B cell (primary cell): ENCODE measurements around the gene RASSF4. TPM values are rescaled to one million over a fixed set of nuclear protein-coding genes. Genes with fewer than 3 reads are reported as not detected.

Experiments used
- ATAC-seq: fragments of 200-7000 bp; cut with Tn5 transposase; one replicate; pipeline ENCODE4 v1.10.0; 2021; ENCODE audit warnings: low read depth, mild to moderate bottlenecking, moderate number of reproducible peaks, moderate library complexity
- CTCF ChIA-PET: fragments of 350-600 bp; sonication (Branson Sonifier 250); formaldehyde crosslinking; loops from one replicate; lab custom pipeline; 2021; ENCODE audit warnings: antibody characterized with exemption, inconsistent platforms; lab: Charles Lee
- POLR2A ChIA-PET: fragments of 350-600 bp; sonication (Branson Sonifier 250); formaldehyde crosslinking; loops from one replicate; lab custom pipeline; 2021; ENCODE audit warnings: antibody characterized with exemption; lab: Charles Lee
- DNase-seq: peaks from one replicate; pipeline ENCODE4 v3.0.0; 2013
- H2AFZ ChIP-seq: 2 replicates; pipeline ENCODE4 v1.6.1; 2012; ENCODE audit warnings: mild to moderate bottlenecking, low read depth, low read length; ENCODE audit not compliant: insufficient read depth, poor library complexity, severe bottlenecking
- H3K27ac ChIP-seq, 2 donors: 1 replicate in 1 of 2; 2 replicates in 1 of 2; pipeline ENCODE4 v1.5.1; 2012 to 2013; ENCODE audit warnings: low read length in 2 of 2, mild to moderate bottlenecking in 2 of 2, moderate library complexity in 1 of 2
- H3K27me3 ChIP-seq, 4 experiments: fragments of 200-600 bp in 1 of 4; sonication (generic) in 1 of 4; replicated peaks in 1 of 4; 1 replicate in 2 of 4; 2 replicates in 2 of 4; pipeline versions ENCODE4 v1.6.1 to v1.7.0; 2013 to 2016; ENCODE audit warnings: low read length in 3 of 4, mild to moderate bottlenecking in 2 of 4, mixed read lengths in 1 of 4, moderate library complexity in 1 of 4; ENCODE audit not compliant: insufficient read depth in 4 of 4, control insufficient read depth in 3 of 4; ENCODE audit errors: control extremely low read depth in 1 of 4
- H3K36me3 ChIP-seq, 2 experiments: replicated peaks in 1 of 2; 1 replicate in 1 of 2; 2 replicates in 1 of 2; pipeline versions ENCODE4 v1.6.1 to v1.7.1; 2013; ENCODE audit warnings: low read length in 1 of 2; ENCODE audit not compliant: insufficient read depth in 2 of 2, control insufficient read depth in 1 of 2; ENCODE audit errors: control extremely low read depth in 1 of 2, extremely low read depth in 1 of 2
- H3K4me1 ChIP-seq, 2 donors: fragments of 200-600 bp in 1 of 2; sonication (generic) in 1 of 2; 1 replicate in 1 of 2; 2 replicates in 1 of 2; pipeline versions ENCODE4 v1.5.1 to v1.6.1; 2013 to 2017; ENCODE audit warnings: low read length in 2 of 2; ENCODE audit not compliant: control insufficient read depth in 2 of 2, insufficient read depth in 2 of 2
- H3K4me2 ChIP-seq: replicated peaks from 2 replicates; pipeline ENCODE3; 2012; ENCODE audit warnings: mild to moderate bottlenecking, low read depth, low read length; ENCODE audit not compliant: poor library complexity, severe bottlenecking
- H3K4me3 ChIP-seq, 5 experiments: fragments of 200-600 bp in 1 of 5; sonication (generic) in 1 of 5; 1 replicate in 3 of 5; 2 replicates in 2 of 5; pipeline versions ENCODE4 v1.5.1 to v1.7.0; 2011 to 2016; ENCODE audit warnings: low read length in 4 of 5, mild to moderate bottlenecking in 4 of 5, low read depth in 2 of 5, control low read depth in 1 of 5, moderate library complexity in 1 of 5; ENCODE audit not compliant: insufficient read depth in 1 of 5; ENCODE audit errors: control extremely low read depth in 1 of 5, extremely low read depth in 1 of 5
- H3K79me2 ChIP-seq: fragments of 200-600 bp; sonication (generic); one replicate; pipeline ENCODE4 v1.6.0; 2016; ENCODE audit warnings: low read length; ENCODE audit not compliant: control insufficient read depth, insufficient read depth
- H3K9ac ChIP-seq: fragments of 200-600 bp; sonication (generic); 2 replicates; pipeline ENCODE4 v1.6.1; 2017; ENCODE audit warnings: mild to moderate bottlenecking, low read length, moderate library complexity
- H3K9me3 ChIP-seq, 3 donors: one replicate each; pipeline versions ENCODE4 v1.6.1 to v1.7.1; 2013; ENCODE audit warnings: low read length in 2 of 3; ENCODE audit not compliant: control insufficient read depth in 2 of 3, insufficient read depth in 1 of 3; ENCODE audit errors: control extremely low read depth in 1 of 3
- H4K20me1 ChIP-seq: 2 replicates; pipeline ENCODE4 v1.6.0; 2012; ENCODE audit warnings: mild to moderate bottlenecking, low read length; ENCODE audit not compliant: insufficient read depth, control insufficient read depth, poor library complexity, severe bottlenecking
- H3K27ac Mint-ChIP-seq: one replicate; pipeline ENCODE4 v1.8.0; 2021; ENCODE audit warnings: mixed read lengths
- H3K27me3 Mint-ChIP-seq: one replicate; pipeline ENCODE4 v1.8.0; 2021; ENCODE audit warnings: mixed read lengths
- H3K4me1 Mint-ChIP-seq: one replicate; pipeline ENCODE4 v1.8.0; 2021; ENCODE audit warnings: mixed read lengths
- H3K4me3 Mint-ChIP-seq: one replicate; pipeline ENCODE4 v1.8.0; 2021; ENCODE audit warnings: mixed read lengths
- H3K9me3 Mint-ChIP-seq: one replicate; pipeline ENCODE4 v1.8.0; 2022; ENCODE audit warnings: mixed read lengths; ENCODE audit not compliant: insufficient read depth
- EZH2 ChIP-seq: IDR thresholded peaks from 2 replicates; pipeline ENCODE4 v1.6.1; 2012; ENCODE audit warnings: borderline replicate concordance, low read depth, mild to moderate bottlenecking, moderate library complexity, low read length; ENCODE audit not compliant: insufficient read depth, poor library complexity, severe bottlenecking
- WGBS: methylation state at CpG from one replicate; pipeline ENCODE4 v1.1.5; 2013; ENCODE audit warnings: missing lambda C conversion rate; ENCODE audit not compliant: insufficient coverage; 5-methylcytosine and 5-hydroxymethylcytosine counted together
- intact Hi-C: fragments of 100-400 bp; cut with micrococcal nuclease; formaldehyde crosslinking; loops from one replicate; pipeline ENCODE4 v1.10.0; 2022
- polyA plus RNA-seq: library from polyadenylated mRNA; depleted of rRNA; stranded (reverse); fragments of >200 nt; gene quantifications from 2 replicates; pipeline ENCODE4 v1.2.3, GENCODE V29; 2012
- total RNA-seq, 2 donors: library from RNA; stranded (reverse); fragments of 120-200 nt in 1 of 2; gene quantifications; 1 replicate in 1 of 2; 2 replicates in 1 of 2; pipeline versions ENCODE4 v1.2.3 to v1.2.4, GENCODE V29; 2013 to 2022
- TF ChIP-seq, protein P1 (sequence below): fragments of 200-600 bp; IDR thresholded peaks from one replicate; pipeline ENCODE4 v1.8.0; 2022; ENCODE audit warnings: antibody characterized with exemption, mild to moderate bottlenecking

RASSF4 gene
- total and polyA plus RNA-seq, 2 donors (not counting 1 experiment from before 2014, with no cell fraction given) = 1.9 to 2.6 TPM

DNA sequence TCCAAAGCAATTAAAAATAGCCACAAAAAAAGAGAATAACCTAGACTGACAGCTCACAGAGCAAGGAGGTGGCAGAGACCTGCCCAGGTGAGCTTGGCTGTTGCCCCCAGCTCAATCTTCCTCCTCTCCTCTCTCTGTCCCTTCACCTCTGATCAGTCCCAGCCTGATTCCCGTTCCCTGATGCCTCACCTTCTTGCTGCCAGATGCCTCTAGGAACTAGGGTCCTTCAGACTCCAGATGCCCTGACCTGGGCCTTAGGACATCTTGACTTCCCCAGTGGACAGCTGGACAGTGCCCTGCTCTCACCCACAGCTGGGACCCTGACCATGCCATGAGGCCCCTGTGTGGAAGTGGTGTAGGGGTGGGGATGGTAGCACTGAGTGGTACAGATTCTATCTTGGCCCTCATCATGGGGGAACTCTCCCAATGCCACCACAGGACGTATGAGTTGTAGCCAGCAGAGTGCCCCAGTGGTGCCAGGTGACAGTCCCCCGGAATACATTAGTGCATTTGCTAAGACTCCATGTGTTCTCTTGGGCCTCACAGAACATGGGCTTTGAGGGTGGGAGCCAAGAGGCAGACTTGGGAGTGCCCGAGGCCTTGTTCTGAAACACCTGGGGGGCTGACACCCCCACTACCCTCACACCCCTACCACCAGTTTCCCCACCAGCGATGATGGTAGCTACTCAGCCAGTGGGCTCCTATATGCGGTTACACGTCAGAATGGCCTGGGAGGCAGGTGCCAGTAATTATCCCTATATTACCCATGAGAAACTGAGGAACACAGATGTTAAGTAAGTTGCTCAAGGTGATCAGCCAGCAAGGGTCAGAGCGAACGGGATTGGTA, 17.0 kb downstream of the RASSF4 start:
- peaks cover 0 to 9% (median 0%) of the 10 kb centered on the region in 4 experiments for H3K27me3 ChIP-seq
- no peak overlapping the region for H3K4me2 ChIP-seq
- no peak overlapping the region for H3K9ac ChIP-seq
- no peak for TF ChIP-seq EZH2
- TF ChIP-seq, protein P1, sequence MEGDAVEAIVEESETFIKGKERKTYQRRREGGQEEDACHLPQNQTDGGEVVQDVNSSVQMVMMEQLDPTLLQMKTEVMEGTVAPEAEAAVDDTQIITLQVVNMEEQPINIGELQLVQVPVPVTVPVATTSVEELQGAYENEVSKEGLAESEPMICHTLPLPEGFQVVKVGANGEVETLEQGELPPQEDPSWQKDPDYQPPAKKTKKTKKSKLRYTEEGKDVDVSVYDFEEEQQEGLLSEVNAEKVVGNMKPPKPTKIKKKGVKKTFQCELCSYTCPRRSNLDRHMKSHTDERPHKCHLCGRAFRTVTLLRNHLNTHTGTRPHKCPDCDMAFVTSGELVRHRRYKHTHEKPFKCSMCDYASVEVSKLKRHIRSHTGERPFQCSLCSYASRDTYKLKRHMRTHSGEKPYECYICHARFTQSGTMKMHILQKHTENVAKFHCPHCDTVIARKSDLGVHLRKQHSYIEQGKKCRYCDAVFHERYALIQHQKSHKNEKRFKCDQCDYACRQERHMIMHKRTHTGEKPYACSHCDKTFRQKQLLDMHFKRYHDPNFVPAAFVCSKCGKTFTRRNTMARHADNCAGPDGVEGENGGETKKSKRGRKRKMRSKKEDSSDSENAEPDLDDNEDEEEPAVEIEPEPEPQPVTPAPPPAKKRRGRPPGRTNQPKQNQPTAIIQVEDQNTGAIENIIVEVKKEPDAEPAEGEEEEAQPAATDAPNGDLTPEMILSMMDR = no peak
- ChIA-PET POLR2A (no interaction called here), CTCF (interaction anchor here (0.7 to 9.0 kb wide), 6 partner anchors 8 to 44 kb away, joined by 3 to 93 read pairs (median 3); no protein-coding TSS in a partner anchor)
- peaks cover 20 to 37% of the 10 kb centered on the region in 2 donors for H3K4me1 ChIP-seq
- H3K79me2 ChIP-seq = no peaks in the 10 kb centered on the region
- H3K36me3 ChIP-seq = no peaks in the 10 kb centered on the region
- intact Hi-C loops = no loop called here
- no peaks in the 10 kb centered on the region for H3K9me3 ChIP-seq
- no peaks in the 10 kb centered on the region for H4K20me1 ChIP-seq
- no peaks in the 10 kb centered on the region for H3K27me3 Mint-ChIP-seq
- no peak overlapping the region for H3K4me3 Mint-ChIP-seq
- WGBS = 77% methylated on average over 4 of the region's 9 CpGs
- peaks cover 27% of the 10 kb centered on the region for H3K4me1 Mint-ChIP-seq
- no peak overlapping the region for H3K4me3 ChIP-seq
- H3K9me3 Mint-ChIP-seq = no peaks in the 10 kb centered on the region
- ATAC-seq (no peak), DNase-seq (no peak)
- H3K27ac Mint-ChIP-seq = no peak overlapping the region
- no peak overlapping the region for H2AFZ ChIP-seq
- no peak overlapping the region for H3K27ac ChIP-seq
